Measurements from ENCODE around the gene CYP27B1.
"Not testable (repeated sequence)": the region's sequence is repeated elsewhere in the genome, so short reads cannot be mapped to it uniquely, and the experiment has no call there.

The CYP27B1 gene

DNA sequence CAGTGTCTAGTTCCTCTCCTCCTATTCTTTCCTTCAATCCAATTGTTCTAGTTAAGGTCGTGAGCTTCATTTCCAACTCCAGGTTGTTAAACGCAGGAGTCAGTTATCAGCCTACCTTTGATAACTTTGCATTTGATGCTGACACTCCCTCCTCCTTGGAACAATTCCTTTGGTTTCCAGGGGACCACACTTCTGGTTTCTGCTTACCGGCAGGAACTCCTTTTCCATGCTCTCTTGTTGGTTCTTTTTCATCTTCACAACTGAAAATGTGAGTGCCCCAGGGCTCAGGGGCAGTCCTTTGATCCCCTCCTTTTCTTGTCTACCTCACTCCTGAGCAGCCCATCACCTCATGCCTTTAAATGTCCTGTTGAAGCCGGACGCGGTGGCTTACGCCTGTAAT lies 10.5 kb upstream of the CYP27B1 start:
- no peak overlapping the region for H3K4me3 ChIP-seq (ENCODE audit: low read depth, low read length)
- TF ChIP-seq, protein P1, sequence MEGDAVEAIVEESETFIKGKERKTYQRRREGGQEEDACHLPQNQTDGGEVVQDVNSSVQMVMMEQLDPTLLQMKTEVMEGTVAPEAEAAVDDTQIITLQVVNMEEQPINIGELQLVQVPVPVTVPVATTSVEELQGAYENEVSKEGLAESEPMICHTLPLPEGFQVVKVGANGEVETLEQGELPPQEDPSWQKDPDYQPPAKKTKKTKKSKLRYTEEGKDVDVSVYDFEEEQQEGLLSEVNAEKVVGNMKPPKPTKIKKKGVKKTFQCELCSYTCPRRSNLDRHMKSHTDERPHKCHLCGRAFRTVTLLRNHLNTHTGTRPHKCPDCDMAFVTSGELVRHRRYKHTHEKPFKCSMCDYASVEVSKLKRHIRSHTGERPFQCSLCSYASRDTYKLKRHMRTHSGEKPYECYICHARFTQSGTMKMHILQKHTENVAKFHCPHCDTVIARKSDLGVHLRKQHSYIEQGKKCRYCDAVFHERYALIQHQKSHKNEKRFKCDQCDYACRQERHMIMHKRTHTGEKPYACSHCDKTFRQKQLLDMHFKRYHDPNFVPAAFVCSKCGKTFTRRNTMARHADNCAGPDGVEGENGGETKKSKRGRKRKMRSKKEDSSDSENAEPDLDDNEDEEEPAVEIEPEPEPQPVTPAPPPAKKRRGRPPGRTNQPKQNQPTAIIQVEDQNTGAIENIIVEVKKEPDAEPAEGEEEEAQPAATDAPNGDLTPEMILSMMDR (IDR thresholded peaks at IDR 0.05; ENCODE audit: insufficient read depth, low read length, missing control alignments) = no peak
- POLR2A ChIA-PET = no interaction called here
- CTCF ChIA-PET = interaction anchor here (0.7 to 4.0 kb wide), 3 partner anchors 9 to 127 kb away, joined by 3 to 12 read pairs (median 4); partner anchors contain the start of gene CYP27B1
- DNase-seq (ENCODE audit: low read depth, low spot score) = no peak

DNA sequence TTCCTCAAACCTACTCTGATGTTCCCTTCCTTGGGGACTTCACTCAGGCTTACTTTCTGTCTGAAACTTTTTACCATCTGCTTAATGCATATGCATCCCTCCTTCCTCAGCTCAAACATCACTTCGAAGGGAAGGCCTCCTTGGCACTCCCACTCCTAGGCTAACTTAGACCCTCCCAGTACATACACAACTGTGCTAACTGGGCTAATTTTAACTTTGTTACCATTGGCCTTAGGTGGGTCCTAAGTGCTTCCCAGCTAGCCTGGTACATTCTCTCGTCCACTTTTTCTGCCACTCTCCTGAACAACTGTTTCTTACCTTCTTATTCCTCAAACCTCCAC lies 9.3 kb upstream of the CYP27B1 start:
- ChIA-PET POLR2A (no interaction called here), CTCF (interaction anchor here (0.7 to 4.0 kb wide), 4 partner anchors 10 to 128 kb away, joined by 3 to 12 read pairs (median 4); partner anchors contain the start of gene CYP27B1)

DNA sequence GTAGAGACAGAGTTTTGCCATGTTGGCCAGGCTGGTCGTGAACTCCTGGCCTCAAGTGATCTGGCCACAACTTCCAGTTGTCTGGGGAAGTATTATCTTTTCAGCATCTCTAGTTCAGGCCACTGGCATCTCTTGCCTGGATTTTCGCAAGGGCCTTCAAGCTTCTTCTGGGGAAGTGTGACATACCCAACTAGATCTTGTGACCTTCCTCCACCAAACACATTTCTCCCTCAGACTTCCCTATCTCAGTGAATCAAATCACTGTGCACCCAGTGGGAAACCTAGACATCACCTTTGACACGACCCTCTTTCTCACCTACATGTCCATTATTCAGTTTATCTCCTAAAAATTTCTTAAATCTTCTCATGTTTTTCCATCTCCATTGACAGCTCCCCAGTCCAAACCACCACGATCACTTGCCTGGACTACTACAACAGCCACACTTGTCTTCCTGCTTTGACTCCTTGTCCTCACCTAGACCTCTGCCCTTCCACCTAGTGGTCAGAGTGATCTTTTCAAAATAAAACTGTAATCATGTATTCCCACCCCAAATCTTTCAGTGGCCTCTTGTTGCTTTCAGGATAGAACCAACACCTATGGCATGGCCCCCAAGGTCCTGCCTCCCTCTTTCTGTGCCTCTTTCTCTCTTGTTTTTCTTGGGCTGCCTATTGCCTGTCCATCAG lies 8.8 kb upstream of the CYP27B1 start:
- ChIA-PET POLR2A (no interaction called here), CTCF (interaction anchor here (0.7 to 4.2 kb wide), 5 partner anchors 8 to 128 kb away, joined by 3 to 31 read pairs (median 9); partner anchors contain the start of gene TSFM)
- TF ChIP-seq, protein P1 (IDR thresholded peaks at IDR 0.05; ENCODE audit: insufficient read depth, low read length, missing control alignments) = no peak
- no peak for DNase-seq (ENCODE audit: low read depth, low spot score)
- no peak overlapping the region for H3K4me3 ChIP-seq (ENCODE audit: low read depth, low read length)

More for the DNA sequence above, 9.3 kb upstream of the CYP27B1 start:
- no peak overlapping the region for H3K4me3 ChIP-seq (ENCODE audit: low read depth, low read length)
- TF ChIP-seq, protein P1 (IDR thresholded peaks at IDR 0.05; ENCODE audit: insufficient read depth, low read length, missing control alignments) = no peak
- DNase-seq (ENCODE audit: low read depth, low spot score) = no peak

DNA sequence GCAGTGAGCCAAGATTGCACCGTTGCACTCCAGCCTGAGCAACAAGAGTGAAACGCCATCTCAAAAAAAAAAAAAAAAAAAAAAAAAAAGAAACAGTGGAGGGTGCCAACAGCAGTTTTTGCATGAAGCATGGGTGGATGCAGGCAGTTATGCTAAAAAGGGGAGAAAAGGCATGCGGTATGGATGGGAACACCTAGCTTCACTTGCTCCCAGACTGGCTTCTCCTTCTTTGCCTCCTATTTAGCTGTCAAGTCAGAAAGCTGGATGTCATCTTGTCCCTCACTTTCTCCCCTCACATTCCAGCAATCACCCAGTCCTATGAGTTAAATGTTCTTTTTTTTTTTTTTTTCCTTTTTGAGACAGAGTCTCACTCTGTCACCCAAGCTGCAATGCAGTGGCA lies 8.2 kb upstream of the CYP27B1 start:
- ChIA-PET CTCF (interaction anchor here (0.7 to 4.2 kb wide), 7 partner anchors 9 to 129 kb away, joined by 3 to 31 read pairs (median 4); partner anchors contain the start of gene TSFM), POLR2A (no interaction called here)
- no peak for DNase-seq (ENCODE audit: low read depth, low spot score)
- no peak overlapping the region for H3K4me3 ChIP-seq (ENCODE audit: low read depth, low read length)
- TF ChIP-seq, protein P1 (IDR thresholded peaks at IDR 0.05; ENCODE audit: insufficient read depth, low read length, missing control alignments) = no peak

DNA sequence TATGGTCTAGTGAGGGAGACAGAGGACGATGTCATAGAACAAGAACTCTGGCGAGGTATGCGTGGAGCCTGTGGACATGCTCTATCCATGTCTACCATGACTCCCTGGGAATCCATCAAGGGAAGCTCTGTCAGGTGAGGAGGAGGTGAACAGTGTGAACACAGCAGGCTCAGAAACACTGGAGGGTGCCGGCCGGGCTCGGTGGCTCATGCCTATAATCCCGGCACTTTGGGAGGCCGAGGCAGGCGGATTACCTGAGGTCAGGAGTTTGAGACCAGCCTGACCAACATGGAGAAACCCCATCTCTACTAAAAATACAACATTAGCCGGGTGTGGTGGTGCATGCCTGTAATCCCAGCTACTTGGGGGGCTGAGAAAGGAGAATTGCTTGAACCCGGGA lies 7.8 kb upstream of the CYP27B1 start:
- DNase-seq (ENCODE audit: low read depth, low spot score); POLR2A ChIA-PET; H3K4me3 ChIP-seq (ENCODE audit: low read depth, low read length): not testable (repeated sequence)
- CTCF ChIA-PET = interaction anchor here (0.7 to 4.2 kb wide), 7 partner anchors 9 to 129 kb away, joined by 3 to 31 read pairs (median 3); partner anchors contain the start of gene TSFM

DNA sequence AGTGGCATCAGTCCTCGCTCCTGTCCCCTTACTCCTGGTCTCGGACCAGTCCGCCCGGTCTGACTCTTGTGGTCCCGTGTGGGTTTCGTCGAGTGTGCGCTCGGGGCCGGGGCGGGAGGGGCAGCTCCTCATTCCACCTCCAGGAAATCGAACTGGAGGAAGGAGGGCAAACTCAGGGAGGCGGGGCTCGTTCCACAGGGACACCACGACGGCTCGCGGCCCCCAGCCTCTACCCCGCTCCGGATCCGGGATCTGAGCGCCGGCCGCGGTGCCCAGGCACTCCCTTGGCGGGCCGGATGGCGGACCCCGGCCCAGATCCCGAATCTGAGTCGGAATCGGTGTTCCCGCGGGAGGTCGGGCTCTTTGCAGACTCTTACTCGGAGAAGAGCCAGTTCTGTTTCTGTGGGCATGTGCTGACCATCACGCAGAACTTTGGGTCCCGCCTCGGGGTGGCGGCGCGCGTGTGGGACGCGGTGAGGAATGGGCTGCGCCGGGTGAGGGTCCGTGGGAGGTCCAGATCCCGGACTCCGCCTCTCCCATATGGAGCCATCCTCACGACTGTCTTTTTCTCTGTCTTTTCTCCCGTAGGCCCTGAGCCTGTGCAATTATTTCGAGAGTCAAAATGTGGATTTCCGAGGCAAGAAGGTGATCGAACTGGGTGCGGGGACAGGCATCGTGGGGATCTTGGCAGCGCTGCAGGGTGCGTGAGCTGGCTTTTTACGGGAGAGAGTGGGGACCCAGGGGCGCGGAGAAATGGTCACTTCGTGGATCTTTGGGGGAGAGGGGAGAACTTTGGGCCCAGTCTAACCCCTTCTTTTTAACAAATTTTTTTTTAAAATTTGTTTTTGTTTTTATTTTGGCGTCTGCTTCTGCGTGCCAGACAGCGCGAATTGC lies 5.8 kb upstream of the CYP27B1 start, which contains the start of gene EEF1AKMT3:
Gene EEF1AKMT3 (plus strand): TSS at position 186 of the 894 bp plus-strand sequence. CDS start 111 bp downstream, at position 297.
- CTCF ChIA-PET = interaction anchor here (0.8 to 4.2 kb wide), 7 partner anchors 8 to 125 kb away, joined by 3 to 31 read pairs (median 4); partner anchors contain the start of gene TSFM
- TF ChIP-seq, protein P1 (IDR thresholded peaks at IDR 0.05; ENCODE audit: insufficient read depth, low read length, missing control alignments) = no peak
- POLR2A ChIA-PET = interaction anchor here (0.5 to 1.2 kb wide), 8 partner anchors 10 to 123 kb away, joined by 3 to 5 read pairs (median 4); partner anchors contain the start of genes CDK4, TSFM and TSPAN31
- DNase-seq (ENCODE audit: low read depth, low spot score) = no peak
- peak within 1 kb of the TSS; percentile 99 for H3K4me3 ChIP-seq (ENCODE audit: low read depth, low read length)

Data from AG04449 (cell line).